GM23338 (cell line): ENCODE results near the gene ACSF2. TPM values are rescaled to one million over a fixed set of nuclear protein-coding genes. Genes with fewer than 3 reads are reported as not detected.

Experiments
- ATAC-seq: fragments of 200-7000 bp; cut with Tn5 transposase; 3 replicates; pipeline ENCODE4 v1.9.1; 2020
- DNase-seq: peaks from one replicate; pipeline ENCODE4 v3.0.0-alpha.2; 2015; ENCODE audit warnings: low spot score
- H2AFZ ChIP-seq: fragments of 200-600 bp; sonication (generic); 2 replicates; pipeline ENCODE4 v1.8.0; 2016; ENCODE audit warnings: antibody characterized with exemption, mild to moderate bottlenecking, moderate library complexity
- H3F3A ChIP-seq: fragments of 200-600 bp; sonication (generic); replicated peaks from 2 replicates; pipeline ENCODE4 v1.8.0; 2017; ENCODE audit warnings: antibody characterized with exemption, mixed run types, low read depth
- H3K27ac ChIP-seq: fragments of 200-600 bp; sonication (generic); 2 replicates; pipeline ENCODE4 v1.6.1; 2016; ENCODE audit warnings: low read depth
- H3K27me3 ChIP-seq: fragments of 200-600 bp; sonication (generic); 2 replicates; pipeline ENCODE4 v1.8.0; 2016; ENCODE audit warnings: mild to moderate bottlenecking, mixed run types, moderate library complexity; ENCODE audit not compliant: insufficient read depth
- H3K36me3 ChIP-seq: fragments of 200-600 bp; sonication (generic); 2 replicates; pipeline ENCODE4 v1.8.0; 2016; ENCODE audit warnings: mild to moderate bottlenecking; ENCODE audit not compliant: insufficient read depth
- H3K4me1 ChIP-seq: fragments of 200-600 bp; sonication (generic); 2 replicates; pipeline ENCODE4 v1.8.0; 2016; ENCODE audit warnings: mild to moderate bottlenecking, moderate library complexity; ENCODE audit not compliant: insufficient read depth
- H3K4me2 ChIP-seq: fragments of 200-600 bp; sonication (generic); 2 replicates; pipeline ENCODE4 v1.7.1; 2017; ENCODE audit warnings: mixed run types
- H3K4me3 ChIP-seq: fragments of 200-600 bp; sonication (generic); 2 replicates; pipeline ENCODE4 v1.6.1; 2016; ENCODE audit warnings: mixed run types
- H3K79me2 ChIP-seq: fragments of 200-600 bp; sonication (generic); replicated peaks from 2 replicates; pipeline ENCODE4 v1.8.0; 2017; ENCODE audit warnings: mild to moderate bottlenecking; ENCODE audit not compliant: insufficient read depth
- H3K9me2 ChIP-seq: fragments of 200-600 bp; sonication (generic); 2 replicates; pipeline ENCODE4 v1.8.0; 2017; ENCODE audit not compliant: insufficient read depth
- H4K20me1 ChIP-seq: fragments of 200-600 bp; sonication (generic); replicated peaks from 2 replicates; pipeline ENCODE4 v1.8.0; 2017; ENCODE audit warnings: mild to moderate bottlenecking; ENCODE audit not compliant: insufficient read depth
- H3K27ac Mint-ChIP-seq: 2 replicates; pipeline ENCODE4 v1.8.0; 2020; ENCODE audit warnings: inconsistent platforms, mild to moderate bottlenecking, moderate library complexity, mixed read lengths
- H3K27me3 Mint-ChIP-seq: 3 replicates; pipeline ENCODE4 v1.8.0; 2022; ENCODE audit warnings: low read depth, mild to moderate bottlenecking, moderate library complexity, mixed read lengths, inconsistent platforms; ENCODE audit not compliant: insufficient read depth, poor library complexity
- H3K36me3 Mint-ChIP-seq: 3 replicates; pipeline ENCODE4 v1.8.0; 2021; ENCODE audit warnings: low read depth, mild to moderate bottlenecking, inconsistent platforms, moderate library complexity, mixed read lengths
- H3K4me1 Mint-ChIP-seq: 3 replicates; pipeline ENCODE4 v1.8.0; 2020; ENCODE audit warnings: mild to moderate bottlenecking, inconsistent platforms, mixed read lengths
- H3K4me3 Mint-ChIP-seq: 3 replicates; pipeline ENCODE4 v1.8.0; 2021; ENCODE audit warnings: moderate library complexity, mild to moderate bottlenecking, inconsistent platforms, mixed read lengths
- H3K9me3 Mint-ChIP-seq: 3 replicates; pipeline ENCODE4 v1.8.0; 2020; ENCODE audit warnings: moderate library complexity, mild to moderate bottlenecking, inconsistent platforms, mixed read lengths
- CREB1 ChIP-seq: fragments of 250-450 bp; sonication (Bioruptor Pico); IDR thresholded peaks from 2 replicates; pipeline ENCODE4 v1.5.0; 2020; ENCODE audit warnings: low read depth, mild to moderate bottlenecking, moderate library complexity
- EZH2phosphoT487 ChIP-seq: fragments of 200-600 bp; sonication (generic); IDR thresholded peaks from one replicate; pipeline ENCODE4 v1.8.1; 2018; ENCODE audit warnings: antibody characterized with exemption; ENCODE audit not compliant: unreplicated experiment
- POLR2AphosphoS5 ChIP-seq: IDR thresholded peaks from 2 replicates; pipeline ENCODE4 v1.6.1; 2016; ENCODE audit warnings: antibody characterized with exemption, low read depth
- STAT1 ChIP-seq: IDR thresholded peaks from one replicate; pipeline ENCODE4 v1.6.1; 2016; ENCODE audit warnings: antibody characterized with exemption; ENCODE audit not compliant: unreplicated experiment
- ZNF114 ChIP-seq: fragments of 250-450 bp; sonication (Bioruptor Pico); IDR thresholded peaks from 2 replicates; pipeline ENCODE4 v1.5.0; 2020; ENCODE audit warnings: mild to moderate bottlenecking, moderate library complexity
- ZNF462 ChIP-seq: fragments of 250-450 bp; sonication (Bioruptor Pico); IDR thresholded peaks from 2 replicates; pipeline ENCODE4 v1.5.0; 2020; ENCODE audit warnings: mild to moderate bottlenecking, moderate library complexity
- polyA plus RNA-seq: library from polyadenylated mRNA; unstranded; fragments of >200 nt; fragmentation: Nextera tagmentation; extraction: Ambion mirVana; gene quantifications from 2 replicates; pipeline ENCODE4 v1.2.1, GENCODE V29; 2016
- total RNA-seq: library from RNA; depleted of rRNA; stranded (reverse); fragments of >200 nt; shearing (Covaris generic); gene quantifications from 2 replicates; pipeline ENCODE4 v1.2.3, GENCODE V29; 2014
- TF ChIP-seq, protein P1 (sequence below), 2 experiments: fragments of 200-600 bp in 1 of 2; sonication (generic) in 1 of 2; conservative IDR thresholded peaks; 2 replicates each; pipeline versions ENCODE4 v1.5.1 to v1.6.1; 2016 to 2017; ENCODE audit warnings: antibody characterized with exemption in 2 of 2, low read depth in 2 of 2, mild to moderate bottlenecking in 2 of 2, moderate library complexity in 1 of 2
- TF ChIP-seq, protein P2 (sequence below): IDR thresholded peaks from 2 replicates; pipeline ENCODE4 v1.6.1; 2016; ENCODE audit warnings: antibody characterized with exemption

The ACSF2 gene
- total and polyA plus RNA-seq, 2 experiments from 2014 or later: 6.9 to 12.4 TPM

DNA sequence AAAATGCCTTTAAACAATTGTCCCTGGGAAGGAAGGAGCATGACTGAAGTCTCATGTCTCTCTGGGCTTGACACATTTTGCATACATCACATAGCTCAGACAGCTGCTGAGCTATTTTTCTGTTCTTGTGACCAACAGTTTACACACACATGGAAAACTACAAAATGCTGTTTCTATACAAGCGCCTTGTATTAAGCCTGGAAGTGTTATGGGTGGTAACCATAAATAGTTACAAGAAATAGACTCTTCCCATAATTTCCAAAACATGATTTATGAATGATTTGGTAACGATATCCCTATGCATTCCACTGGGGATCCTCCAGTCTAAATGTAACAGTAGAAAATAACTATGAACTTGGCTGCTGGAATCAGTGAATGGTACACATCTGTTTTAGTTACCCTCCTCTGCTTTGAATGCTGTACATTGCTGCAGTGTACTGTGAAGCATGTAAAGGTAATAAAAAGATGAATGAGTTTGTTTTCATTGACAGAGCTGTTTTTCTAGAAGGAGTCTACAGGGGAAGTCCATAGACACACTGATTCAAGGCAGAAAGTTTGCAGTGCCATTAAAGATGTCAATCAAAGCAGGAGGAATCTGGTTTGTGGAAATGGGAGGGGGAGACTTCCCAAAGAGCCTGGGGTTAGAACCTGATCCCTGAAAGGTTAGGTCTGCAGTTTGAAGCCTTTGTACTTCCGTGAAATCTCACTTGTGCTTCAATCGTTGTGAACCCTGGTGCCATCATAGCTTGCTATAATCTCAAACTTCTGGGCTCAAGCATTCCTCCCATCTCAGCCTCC, 5.0 kb downstream of the ACSF2 start (continued):
- TF ChIP-seq, protein P1, sequence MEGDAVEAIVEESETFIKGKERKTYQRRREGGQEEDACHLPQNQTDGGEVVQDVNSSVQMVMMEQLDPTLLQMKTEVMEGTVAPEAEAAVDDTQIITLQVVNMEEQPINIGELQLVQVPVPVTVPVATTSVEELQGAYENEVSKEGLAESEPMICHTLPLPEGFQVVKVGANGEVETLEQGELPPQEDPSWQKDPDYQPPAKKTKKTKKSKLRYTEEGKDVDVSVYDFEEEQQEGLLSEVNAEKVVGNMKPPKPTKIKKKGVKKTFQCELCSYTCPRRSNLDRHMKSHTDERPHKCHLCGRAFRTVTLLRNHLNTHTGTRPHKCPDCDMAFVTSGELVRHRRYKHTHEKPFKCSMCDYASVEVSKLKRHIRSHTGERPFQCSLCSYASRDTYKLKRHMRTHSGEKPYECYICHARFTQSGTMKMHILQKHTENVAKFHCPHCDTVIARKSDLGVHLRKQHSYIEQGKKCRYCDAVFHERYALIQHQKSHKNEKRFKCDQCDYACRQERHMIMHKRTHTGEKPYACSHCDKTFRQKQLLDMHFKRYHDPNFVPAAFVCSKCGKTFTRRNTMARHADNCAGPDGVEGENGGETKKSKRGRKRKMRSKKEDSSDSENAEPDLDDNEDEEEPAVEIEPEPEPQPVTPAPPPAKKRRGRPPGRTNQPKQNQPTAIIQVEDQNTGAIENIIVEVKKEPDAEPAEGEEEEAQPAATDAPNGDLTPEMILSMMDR (conservative IDR thresholded peaks at IDR 0.05; ENCODE audit: low read depth in 2 of 2): no peak
- TF ChIP-seq ZNF462 (CRISPR knock-in tag) (no peak), POLR2AphosphoS5 (no peak)

DNA sequence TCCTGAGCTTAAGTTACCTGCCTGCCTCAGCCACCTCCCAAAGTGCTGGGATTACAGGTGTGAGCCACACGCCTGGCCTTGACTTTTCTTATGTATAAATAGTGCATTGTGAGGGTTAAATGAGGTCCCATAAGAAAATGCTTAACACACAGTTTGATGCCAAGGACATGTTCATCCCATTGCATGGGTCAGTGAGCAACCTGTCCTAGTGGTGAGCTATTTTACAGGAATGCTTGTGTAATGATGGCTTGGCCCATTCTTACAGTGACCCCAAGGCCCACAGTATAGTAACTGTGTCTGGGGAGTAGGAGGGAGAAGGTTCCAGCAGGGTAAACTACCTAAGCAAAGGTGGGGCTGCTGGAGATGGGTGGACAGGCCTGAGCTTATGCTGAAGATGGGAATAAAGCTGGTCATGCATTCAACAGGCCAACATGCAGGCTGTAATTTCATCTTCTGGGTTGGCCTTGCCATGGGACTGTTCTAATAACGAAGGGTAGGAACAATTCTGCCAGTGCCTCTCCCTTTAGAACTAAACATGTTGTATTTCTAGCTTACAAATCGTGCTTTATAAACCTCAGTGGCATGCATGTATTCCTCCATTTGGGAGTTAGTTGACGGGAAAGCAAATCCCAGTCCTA, 6.2 kb downstream of the ACSF2 start:
- no peak overlapping the region for H3K4me2 ChIP-seq
- DNase-seq (no peak), ATAC-seq (no peak)
- no peak overlapping the region for H3K4me3 ChIP-seq
- H4K20me1 ChIP-seq: no peaks in the 10 kb centered on the region
- H3K4me1 Mint-ChIP-seq: peaks cover 7% of the 10 kb centered on the region; the same call in 2 of the 3 replicates
- peaks cover 5% of the 10 kb centered on the region for H3K79me2 ChIP-seq
- H3K27me3 Mint-ChIP-seq: peaks cover 8% of the 10 kb centered on the region
- no peaks in the 10 kb centered on the region for H3K9me2 ChIP-seq
- H3F3A ChIP-seq: peaks cover 2% of the 10 kb centered on the region; the same call in 1 of the 2 replicates
- H3K4me1 ChIP-seq: peaks cover 5% of the 10 kb centered on the region
- H2AFZ ChIP-seq: no peak overlapping the region
- no peak overlapping the region for H3K4me3 Mint-ChIP-seq
- H3K27ac ChIP-seq: no peak overlapping the region
- H3K36me3 Mint-ChIP-seq: no peaks in the 10 kb centered on the region
- no peaks in the 10 kb centered on the region for H3K27me3 ChIP-seq
- no peaks in the 10 kb centered on the region for H3K36me3 ChIP-seq
- no peak overlapping the region for H3K27ac Mint-ChIP-seq
- H3K9me3 Mint-ChIP-seq: no peaks in the 10 kb centered on the region; the same call in 1 of the 3 replicates
- TF ChIP-seq ZNF114 (no peak), EZH2phosphoT487 (no peak), CREB1 (CRISPR knock-in tag) (no peak), STAT1 (no peak)
- TF ChIP-seq, protein P2, sequence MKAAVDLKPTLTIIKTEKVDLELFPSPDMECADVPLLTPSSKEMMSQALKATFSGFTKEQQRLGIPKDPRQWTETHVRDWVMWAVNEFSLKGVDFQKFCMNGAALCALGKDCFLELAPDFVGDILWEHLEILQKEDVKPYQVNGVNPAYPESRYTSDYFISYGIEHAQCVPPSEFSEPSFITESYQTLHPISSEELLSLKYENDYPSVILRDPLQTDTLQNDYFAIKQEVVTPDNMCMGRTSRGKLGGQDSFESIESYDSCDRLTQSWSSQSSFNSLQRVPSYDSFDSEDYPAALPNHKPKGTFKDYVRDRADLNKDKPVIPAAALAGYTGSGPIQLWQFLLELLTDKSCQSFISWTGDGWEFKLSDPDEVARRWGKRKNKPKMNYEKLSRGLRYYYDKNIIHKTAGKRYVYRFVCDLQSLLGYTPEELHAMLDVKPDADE: no peak
